Motor neuron (in vitro differentiated cells): ENCODE measurements around the gene EIF3K. TPM values are rescaled to one million over a fixed set of nuclear protein-coding genes. Genes with fewer than 3 reads are reported as not detected.

ENCODE experiments used
- ATAC-seq, 8 experiments: fragments of 200-7000 bp; cut with Tn5 transposase; replicated peaks in 6 of 8; 2 replicates each; pipeline ENCODE4 v1.8.0; 2021; ENCODE audit warnings: mild to moderate bottlenecking in 8 of 8, moderate library complexity in 8 of 8
- H3K27ac ChIP-seq, 2 donors: fragments of 250-450 bp; sonication (Bioruptor Pico); 2 replicates each; pipeline ENCODE4 v1.9.0; 2021; ENCODE audit warnings: antibody characterized with exemption in 2 of 2, mild to moderate bottlenecking in 2 of 2, moderate library complexity in 1 of 2
- H3K4me1 ChIP-seq, 2 donors: fragments of 250-450 bp; sonication (Bioruptor Pico); replicated peaks in 1 of 2; 2 replicates each; pipeline ENCODE4 v1.6.1; 2021; ENCODE audit warnings: antibody characterized with exemption in 2 of 2, mild to moderate bottlenecking in 2 of 2, moderate library complexity in 1 of 2
- H3K4me3 ChIP-seq, 5 donors: fragments of 250-450 bp; sonication (Bioruptor Pico); 2 replicates each; pipeline ENCODE4 v1.9.0; 2021; ENCODE audit warnings: antibody characterized with exemption in 5 of 5, mild to moderate bottlenecking in 5 of 5, moderate library complexity in 4 of 5
- WGBS, 10 experiments: fragments of 450-650 bp; shearing (Covaris generic); methylation state at CpG; one replicate each; pipeline ENCODE4 v1.0.0; 2022; 5-methylcytosine and 5-hydroxymethylcytosine counted together
- in situ Hi-C, 9 experiments: fragments of 400-800 bp; cut with MboI; loops; one replicate each; pipeline ENCODE4 v1.15.0; 2021; ENCODE audit warnings: low sequenced_read_pairs in 9 of 9, low pct_unique_long_range_greater_than_20kb in 2 of 9; ENCODE audit not compliant: unreplicated experiment in 9 of 9
- total RNA-seq, 8 experiments: library from RNA; unstranded; fragments of 300-600 nt; gene quantifications; 2 replicates each; pipeline versions ENCODE4 v1.2.3 to v1.2.4, GENCODE V29; 2022

EIF3K gene
- total RNA-seq, 8 experiments from 2014 or later = 285 to 408 (median 333) TPM

- H3K27ac ChIP-seq = no peak overlapping the region
- 60 to 100% (median 90%) methylated on average over 1 to 4 of the region's 7 CpGs; no CpG with 5 or more reads in 1 of the 10 experiments for WGBS, 10 experiments
- ATAC-seq = no peak
- H3K4me3 ChIP-seq = no peak overlapping the region
- peaks cover 9 to 11% of the 10 kb centered on the region in 2 donors for H3K4me1 ChIP-seq
- in situ Hi-C loops = no loop called here
Observed at GRCh38 chr19:38678891-38679494, 60.0 kb downstream of the EIF3K start.

GRCh38 chr19:38679839-38680238 is 60.9 kb downstream of the EIF3K start:
- Histone ChIP-seq H3K27ac (no peak overlapping the region), H3K4me1 (peaks cover 10 to 15% of the 10 kb centered on the region in 2 donors), H3K4me3 (no peak overlapping the region)
- WGBS, 10 experiments = 74 to 100% (median 93%) methylated on average over 1 to 4 of the region's 4 CpGs; no CpG with 5 or more reads in 2 of the 10 experiments
- no peak for ATAC-seq
- in situ Hi-C loops = no loop called here

GRCh38 chr19:38682195-38682867 is 63.3 kb downstream of the EIF3K start:
- peaks cover 17 to 27% of the 10 kb centered on the region in 2 donors for H3K4me1 ChIP-seq
- H3K4me3 ChIP-seq = no peak overlapping the region
- no peak for ATAC-seq
- in situ Hi-C loops = no loop called here
- whole genome bisulfite sequencing, 10 experiments = 80 to 100% (median 97%) methylated on average over 1 to 10 of the region's 11 CpGs; no CpG with 5 or more reads in 4 of the 10 experiments
- no peak overlapping the region for H3K27ac ChIP-seq

GRCh38 chr19:38682872-38683392 is 63.9 kb downstream of the EIF3K start:
- no peak overlapping the region for H3K4me3 ChIP-seq
- no peak for ATAC-seq
- peak overlapping the region; percentile 55 to 82 for H3K27ac ChIP-seq
- WGBS, 10 experiments = 77 to 100% (median 90%) methylated on average over 1 to 3 of the region's 7 CpGs; no CpG with 5 or more reads in 4 of the 10 experiments
- in situ Hi-C loops = no loop called here
- H3K4me1 ChIP-seq = peaks cover 17 to 27% of the 10 kb centered on the region in 2 donors

- Histone ChIP-seq H3K27ac (peak overlapping the region; percentile 55 to 82), H3K4me3 (no peak overlapping the region), H3K4me1 (peaks cover 17 to 27% of the 10 kb centered on the region in 2 donors)
- ATAC-seq = peak; percentile 54 to 93 (median 90)
- 20 to 100% (median 33%) methylated on average over 1 to 3 of the region's 10 CpGs; no CpG with 5 or more reads in 3 of the 10 experiments for WGBS, 10 experiments
- in situ Hi-C loops = no loop called here
Observed at GRCh38 chr19:38683393-38684077, 64.5 kb downstream of the EIF3K start.

GRCh38 chr19:38684078-38684861 is 65.3 kb downstream of the EIF3K start:
- peaks cover 17 to 27% of the 10 kb centered on the region in 2 donors for H3K4me1 ChIP-seq
- peak overlapping the region in 1 of 2 donors; percentile 82 for H3K27ac ChIP-seq
- no peak overlapping the region for H3K4me3 ChIP-seq
- in situ Hi-C loops = no loop called here
- ATAC-seq = peak; percentile 34 to 74 (median 46)
- WGBS, 10 experiments = 0 to 75% (median 13%) methylated on average over 1 to 2 of the region's 7 CpGs; no CpG with 5 or more reads in 4 of the 10 experiments

GRCh38 chr19:38684862-38685665 is 66.1 kb downstream of the EIF3K start:
- WGBS, 10 experiments = 19 to 100% (median 80%) methylated on average over 1 to 10 of the region's 15 CpGs; no CpG with 5 or more reads in 3 of the 10 experiments
- Histone ChIP-seq H3K4me1 (peaks cover 17 to 27% of the 10 kb centered on the region in 2 donors), H3K27ac (peak overlapping the region; percentile 36 to 48), H3K4me3 (no peak overlapping the region)
- in situ Hi-C loops = no loop called here
- ATAC-seq = no peak

GRCh38 chr19:38685666-38686529 is 66.9 kb downstream of the EIF3K start:
- H3K4me1 ChIP-seq = peaks cover 17 to 27% of the 10 kb centered on the region in 2 donors
- peak overlapping the region; percentile 36 to 48 for H3K27ac ChIP-seq
- in situ Hi-C loops = no loop called here
- H3K4me3 ChIP-seq = no peak overlapping the region
- WGBS, 10 experiments = 30 to 62% (median 36%) methylated on average over 1 to 10 of the region's 10 CpGs; no CpG with 5 or more reads in 2 of the 10 experiments
- peak in 4 of 8 experiments; percentile 6 to 79 (median 16) for ATAC-seq

- H3K4me3 ChIP-seq = no peak overlapping the region
- no peak for ATAC-seq
- H3K27ac ChIP-seq = peak overlapping the region in 1 of 2 donors; percentile 48
- in situ Hi-C loops = no loop called here
- WGBS, 10 experiments = 93 to 100% (median 100%) methylated on average over 1 to 4 of the region's 5 CpGs; no CpG with 5 or more reads in 5 of the 10 experiments
- H3K4me1 ChIP-seq = peaks cover 17 to 27% of the 10 kb centered on the region in 2 donors
Observed at GRCh38 chr19:38686530-38686888, 67.5 kb downstream of the EIF3K start.
